ENCODE measurements around the gene FAM13B.
A peak's percentile ranks its signal among the peaks of the same experiment; 100 is the strongest.

FAM13B gene

GRCh38 chr5:138068742-138069600, 36.1 kb upstream of the FAM13B start:
- H3K9me3 ChIP-seq = no peaks in the 10 kb centered on the region
- TF ChIP-seq, protein P1, sequence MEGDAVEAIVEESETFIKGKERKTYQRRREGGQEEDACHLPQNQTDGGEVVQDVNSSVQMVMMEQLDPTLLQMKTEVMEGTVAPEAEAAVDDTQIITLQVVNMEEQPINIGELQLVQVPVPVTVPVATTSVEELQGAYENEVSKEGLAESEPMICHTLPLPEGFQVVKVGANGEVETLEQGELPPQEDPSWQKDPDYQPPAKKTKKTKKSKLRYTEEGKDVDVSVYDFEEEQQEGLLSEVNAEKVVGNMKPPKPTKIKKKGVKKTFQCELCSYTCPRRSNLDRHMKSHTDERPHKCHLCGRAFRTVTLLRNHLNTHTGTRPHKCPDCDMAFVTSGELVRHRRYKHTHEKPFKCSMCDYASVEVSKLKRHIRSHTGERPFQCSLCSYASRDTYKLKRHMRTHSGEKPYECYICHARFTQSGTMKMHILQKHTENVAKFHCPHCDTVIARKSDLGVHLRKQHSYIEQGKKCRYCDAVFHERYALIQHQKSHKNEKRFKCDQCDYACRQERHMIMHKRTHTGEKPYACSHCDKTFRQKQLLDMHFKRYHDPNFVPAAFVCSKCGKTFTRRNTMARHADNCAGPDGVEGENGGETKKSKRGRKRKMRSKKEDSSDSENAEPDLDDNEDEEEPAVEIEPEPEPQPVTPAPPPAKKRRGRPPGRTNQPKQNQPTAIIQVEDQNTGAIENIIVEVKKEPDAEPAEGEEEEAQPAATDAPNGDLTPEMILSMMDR (IDR thresholded peaks at IDR 0.05) = peak; percentile 60 to 75
- H3K36me3 ChIP-seq = no peaks in the 10 kb centered on the region
- H3K27me3 ChIP-seq = peaks cover 0 to 5% of the 10 kb centered on the region in 2 donors
- DNase-seq = peak; percentile 72 to 80
- no peak overlapping the region for H3K4me3 ChIP-seq
- no peak overlapping the region for H3K27ac ChIP-seq
- no peaks in the 10 kb centered on the region for H3K4me1 ChIP-seq
- intact Hi-C loops (cut with DNase I; ENCODE audit: low total_unique reads) = loop anchor here (5.0 kb wide), 1 partner anchor 37 kb away; the partner anchor contains the start of gene FAM13B

- intact Hi-C loops (cut with DNase I; ENCODE audit: low total_unique reads) = loop anchor here (5.0 kb wide), 1 partner anchor 36 kb away; the partner anchor contains the start of gene FAM13B
- no peaks in the 10 kb centered on the region for H3K36me3 ChIP-seq
- peaks cover 0 to 5% of the 10 kb centered on the region in 2 donors for H3K27me3 ChIP-seq
- no peak overlapping the region for H3K4me3 ChIP-seq
- no peaks in the 10 kb centered on the region for H3K9me3 ChIP-seq
- no peak for DNase-seq
- TF ChIP-seq, protein P1 (IDR thresholded peaks at IDR 0.05) = no peak
- no peak overlapping the region for H3K27ac ChIP-seq
- H3K4me1 ChIP-seq = no peaks in the 10 kb centered on the region
These were observed 35.1 kb upstream of the FAM13B start for GRCh38 chr5:138067945-138068344.

DNA sequence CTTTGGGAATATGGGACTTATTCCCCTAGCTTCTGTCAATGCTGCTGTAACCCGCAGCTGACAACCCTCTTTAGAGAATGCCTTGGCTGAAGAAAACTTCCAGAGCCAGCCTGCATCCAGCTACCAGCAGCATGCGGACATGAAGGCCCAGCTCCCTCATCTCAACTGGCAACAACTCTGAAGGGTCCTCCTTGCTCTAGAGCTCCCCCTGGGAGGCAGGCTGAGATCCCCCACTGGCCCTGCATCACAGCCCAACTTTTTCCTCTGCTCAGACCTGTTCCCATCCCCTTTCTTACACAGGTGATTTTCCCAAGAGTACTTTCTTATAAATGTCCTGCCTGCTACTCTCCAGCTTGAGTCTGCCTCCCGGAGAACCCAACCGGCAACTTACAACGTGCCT, 32.2 kb upstream of the FAM13B start:
- H3K27me3 ChIP-seq = no peaks in the 10 kb centered on the region
- intact Hi-C loops (cut with DNase I; ENCODE audit: low total_unique reads) = loop anchor here (5.0 kb wide), 1 partner anchor 33 kb away; the partner anchor contains the start of gene FAM13B
- H3K4me3 ChIP-seq = no peak overlapping the region
- H3K36me3 ChIP-seq = no peaks in the 10 kb centered on the region
- no peaks in the 10 kb centered on the region for H3K4me1 ChIP-seq
- no peak for DNase-seq
- H3K27ac ChIP-seq = no peak overlapping the region
- no peaks in the 10 kb centered on the region for H3K9me3 ChIP-seq
- TF ChIP-seq, protein P1 (IDR thresholded peaks at IDR 0.05) = no peak

DNA sequence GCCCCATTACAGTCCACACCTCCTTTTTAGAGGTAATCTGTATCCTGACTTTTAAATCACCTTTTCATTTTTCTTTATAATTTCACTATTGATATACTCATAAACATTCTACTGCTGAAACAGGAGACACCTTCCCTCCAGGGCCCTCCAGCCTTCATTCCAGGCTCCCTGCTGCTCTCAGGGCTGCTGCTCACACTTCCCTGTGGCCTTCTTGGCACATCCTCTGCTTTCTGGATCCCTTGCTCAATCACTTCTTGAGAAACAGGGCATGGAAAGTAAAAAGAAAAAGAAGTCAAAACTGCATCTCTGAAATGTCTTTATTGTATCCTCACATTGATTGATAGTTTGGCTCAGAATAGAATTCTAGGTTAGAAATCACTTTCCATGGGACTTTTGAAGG, 31.6 kb upstream of the FAM13B start:
- no peaks in the 10 kb centered on the region for H3K36me3 ChIP-seq
- DNase-seq = no peak
- no peaks in the 10 kb centered on the region for H3K4me1 ChIP-seq
- H3K9me3 ChIP-seq = no peaks in the 10 kb centered on the region
- no peak overlapping the region for H3K27ac ChIP-seq
- no peaks in the 10 kb centered on the region for H3K27me3 ChIP-seq
- TF ChIP-seq, protein P1 (IDR thresholded peaks at IDR 0.05) = no peak
- intact Hi-C loops (cut with DNase I; ENCODE audit: low total_unique reads) = no loop called here
- no peak overlapping the region for H3K4me3 ChIP-seq

- no peak for DNase-seq
These were observed 22.1 kb upstream of the FAM13B start for GRCh38 chr5:138054847-138055558.

More at GRCh38 chr5:138054847-138055558, 22.1 kb upstream of the FAM13B start:
- Histone ChIP-seq H3K9me3 (no peaks in the 10 kb centered on the region), H3K27ac (no peak overlapping the region), H3K4me3 (peak overlapping the region in 1 of 2 donors; percentile 22), H3K36me3 (no peaks in the 10 kb centered on the region), H3K4me1 (peaks cover 0 to 5% (median 0%) of the 10 kb centered on the region in 4 donors), H3K27me3 (no peaks in the 10 kb centered on the region)
- TF ChIP-seq, protein P1 (IDR thresholded peaks at IDR 0.05) = no peak
- intact Hi-C loops (cut with DNase I; ENCODE audit: low total_unique reads) = no loop called here

All from tibial artery (tissue), 4 donors.